HCT116 (cell line): ENCODE measurements around the gene PIK3C3. TPM values are rescaled to one million over a fixed set of nuclear protein-coding genes. Genes with fewer than 3 reads are reported as not detected.

Source experiments
- ATAC-seq: fragments of 200-7000 bp; cut with Tn5 transposase; 2 replicates; pipeline ENCODE4 v1.9.1; 2020; ENCODE audit warnings: mild to moderate bottlenecking, moderate library complexity
- BruUV-seq: library from RNA; stranded (reverse); fragments of 400-500 nt; replicated peaks from 2 replicates; lab custom pipeline; 2021; lab: Mats Ljungman, UMichigan
- CTCF ChIA-PET: fragments of 300-600 bp; sonication (Branson Sonifier 250); formaldehyde crosslinking; loops from one replicate; lab custom pipeline; 2021; ENCODE audit warnings: antibody characterized with exemption; lab: Charles Lee
- POLR2A ChIA-PET: fragments of 300-600, 350-600 bp; sonication (Branson Sonifier 250); formaldehyde crosslinking; loops from one replicate; lab custom pipeline; 2021; ENCODE audit warnings: antibody characterized with exemption; lab: Charles Lee
- RAD21 ChIA-PET, 2 experiments: fragments of 300-600 bp; sonication (Branson Sonifier 250); formaldehyde crosslinking; loops; one replicate each; lab custom pipeline; 2023; ENCODE audit warnings: low total read pairs in 2 of 2; ENCODE audit not compliant: uncharacterized antibody in 2 of 2, unreplicated experiment in 2 of 2, low non-redundant PET in 1 of 2; lab: Charles Lee
- DNase-seq: peaks from one replicate; pipeline ENCODE4 v3.0.0-alpha.2; 2010; ENCODE audit warnings: low read depth, low spot score
- H2AFZ ChIP-seq: fragments of 200-600 bp; shearing (Covaris generic), sonication (generic); 2 replicates; pipeline ENCODE4 v1.6.1; 2017; ENCODE audit warnings: low read depth, mixed run types, mixed read lengths, antibody characterized with exemption, low read length; ENCODE audit not compliant: poor library complexity, severe bottlenecking
- H3K27ac ChIP-seq: 2 replicates; pipeline ENCODE4 v1.5.1; 2012; ENCODE audit warnings: low read depth, low read length
- H3K27me3 ChIP-seq: fragments of 200-600 bp; sonication (generic); 2 replicates; pipeline ENCODE4 v1.6.1; 2016; ENCODE audit warnings: mixed run types, low read length, mixed read lengths; ENCODE audit not compliant: insufficient read depth
- H3K36me3 ChIP-seq, 2 experiments: fragments of 200-500 bp in 1 of 2; fragments of 200-600 bp in 1 of 2; sonication (Bioruptor generic) in 1 of 2; sonication (generic) in 1 of 2; 2 replicates each; pipeline versions ENCODE4 v1.5.1 to v1.6.1; 2014 to 2016; ENCODE audit warnings: low read length in 2 of 2, inconsistent platforms in 1 of 2, mixed read lengths in 1 of 2, mixed run types in 1 of 2; ENCODE audit not compliant: insufficient read depth in 2 of 2, control insufficient read depth in 1 of 2
- H3K4me1 ChIP-seq, 2 experiments: fragments of 200-600 bp in 1 of 2; sonication (generic) in 1 of 2; 2 replicates each; pipeline versions ENCODE4 v1.5.1 to v1.6.1; 2012 to 2017; ENCODE audit warnings: low read length in 2 of 2, inconsistent platforms in 1 of 2, mild to moderate bottlenecking in 1 of 2, mixed read lengths in 1 of 2, mixed run types in 1 of 2, moderate library complexity in 1 of 2; ENCODE audit not compliant: insufficient read depth in 2 of 2, control insufficient read depth in 1 of 2
- H3K4me2 ChIP-seq: fragments of 200-600 bp; sonication (generic); 2 replicates; pipeline ENCODE4 v1.6.1; 2017; ENCODE audit warnings: mixed run types, low read length, mixed read lengths
- H3K4me3 ChIP-seq, 2 experiments: fragments of 200-600 bp in 1 of 2; sonication (generic) in 1 of 2; replicated peaks in 1 of 2; 2 replicates each; pipeline ENCODE4 v1.5.1; 2011 to 2016; ENCODE audit warnings: low read length in 2 of 2, control low read depth in 1 of 2, low read depth in 1 of 2, mild to moderate bottlenecking in 1 of 2, mixed read lengths in 1 of 2, mixed run types in 1 of 2
- H3K79me2 ChIP-seq: fragments of 200-600 bp; sonication (generic); 2 replicates; pipeline ENCODE4 v1.6.1; 2017; ENCODE audit warnings: mild to moderate bottlenecking, mixed run types, low read length, moderate library complexity, mixed read lengths; ENCODE audit not compliant: insufficient read depth
- H3K9ac ChIP-seq: fragments of 200-600 bp; sonication (generic); 2 replicates; pipeline ENCODE4 v1.6.1; 2016; ENCODE audit warnings: low read length, mixed read lengths
- H3K9me2 ChIP-seq: fragments of 200-600 bp; sonication (generic), shearing (Covaris generic); 2 replicates; pipeline ENCODE4 v1.6.1; 2017; ENCODE audit warnings: mixed run types, mild to moderate bottlenecking, moderate library complexity; ENCODE audit not compliant: insufficient read depth
- H3K9me3 ChIP-seq, 2 experiments: fragments of 200-500 bp in 1 of 2; fragments of 200-600 bp in 1 of 2; sonication (Bioruptor generic) in 1 of 2; sonication (generic) in 1 of 2; 2 replicates each; pipeline ENCODE4 v1.6.1; 2014 to 2017; ENCODE audit warnings: low read length in 2 of 2, mixed read lengths in 2 of 2, inconsistent platforms in 1 of 2, low read depth in 1 of 2, mild to moderate bottlenecking in 1 of 2, mixed run types in 1 of 2, moderate library complexity in 1 of 2; ENCODE audit not compliant: control insufficient read depth in 1 of 2, insufficient read depth in 1 of 2
- H4K20me1 ChIP-seq: fragments of 200-600 bp; sonication (generic), shearing (Covaris generic); 2 replicates; pipeline ENCODE4 v1.6.1; 2017; ENCODE audit warnings: mixed run types, mild to moderate bottlenecking, moderate library complexity; ENCODE audit not compliant: insufficient read depth
- ATF3 ChIP-seq: IDR thresholded peaks from 2 replicates; pipeline ENCODE4 v1.6.1; 2012
- CEBPB ChIP-seq: IDR thresholded peaks from 2 replicates; pipeline ENCODE4 v1.6.1; 2012; ENCODE audit warnings: low read depth
- CTCF ChIP-seq, 3 experiments: fragments of 200-600 bp in 1 of 3; sonication (generic) in 1 of 3; IDR thresholded peaks in 2 of 3; conservative IDR thresholded peaks in 1 of 3; 2 replicates each; pipeline ENCODE4 v1.5.1; 2012 to 2017; ENCODE audit warnings: low read depth in 2 of 3, low read length in 2 of 3, antibody characterized with exemption in 1 of 3, borderline replicate concordance in 1 of 3, control low read depth in 1 of 3, mild to moderate bottlenecking in 1 of 3, mixed read lengths in 1 of 3, mixed run types in 1 of 3, moderate library complexity in 1 of 3; ENCODE audit not compliant: insufficient read depth in 1 of 3
- EGR1 ChIP-seq: IDR thresholded peaks from 2 replicates; pipeline ENCODE4 v1.6.1; 2012; ENCODE audit warnings: low read depth
- ELF1 ChIP-seq: IDR thresholded peaks from 2 replicates; pipeline ENCODE4 v1.6.1; 2012; ENCODE audit warnings: low read depth, borderline replicate concordance
- EZH2phosphoT487 ChIP-seq: fragments of 200-600 bp; IDR thresholded peaks from 2 replicates; pipeline ENCODE4 v1.6.1; 2018; ENCODE audit warnings: antibody characterized with exemption, borderline replicate concordance
- MAX ChIP-seq: IDR thresholded peaks from 2 replicates; pipeline ENCODE4 v1.6.1; 2012
- POLR2A ChIP-seq: IDR thresholded peaks from 2 replicates; pipeline ENCODE4 v1.7.0; 2011; ENCODE audit warnings: borderline replicate concordance; ENCODE audit not compliant: insufficient read depth, insufficient read length; ENCODE audit errors: extremely low read depth
- POLR2AphosphoS5 ChIP-seq: IDR thresholded peaks from 2 replicates; pipeline ENCODE4 v1.6.1; 2011; ENCODE audit warnings: mild to moderate bottlenecking, low read depth, low read length, moderate library complexity
- RAD21 ChIP-seq: IDR thresholded peaks from 2 replicates; pipeline ENCODE4 v1.6.1; 2012; ENCODE audit warnings: low read depth, mild to moderate bottlenecking
- SP1 ChIP-seq: IDR thresholded peaks from 2 replicates; pipeline ENCODE4 v1.6.1; 2012; ENCODE audit warnings: low read depth
- TCF7L2 ChIP-seq: IDR thresholded peaks from 2 replicates; pipeline ENCODE4 v1.7.0; 2011; ENCODE audit warnings: borderline replicate concordance, inconsistent platforms; ENCODE audit not compliant: insufficient read depth, insufficient read length; ENCODE audit errors: extremely low read depth
- YY1 ChIP-seq: IDR thresholded peaks from 2 replicates; pipeline ENCODE4 v1.6.1; 2011; ENCODE audit warnings: low read length, low read depth, moderate library complexity, mild to moderate bottlenecking; ENCODE audit not compliant: insufficient replicate concordance; ENCODE audit errors: extremely low read depth
- ZBTB33 ChIP-seq: IDR thresholded peaks from 2 replicates; pipeline ENCODE4 v1.6.1; 2011; ENCODE audit warnings: mild to moderate bottlenecking, low read length, moderate library complexity; ENCODE audit not compliant: insufficient replicate concordance; ENCODE audit errors: extremely low read depth
- ZFX ChIP-seq: fragments of 450-650 bp; IDR thresholded peaks from 2 replicates; pipeline ENCODE4 v1.6.1; 2017
- ZNF274 ChIP-seq: fragments of 200-500 bp; sonication (Bioruptor generic); IDR thresholded peaks from 2 replicates; pipeline ENCODE4 v1.6.1; 2014; ENCODE audit warnings: mild to moderate bottlenecking, low read depth, low read length, inconsistent platforms
- intact Hi-C: fragments of 100-400 bp; cut with micrococcal nuclease; formaldehyde crosslinking; loops from 2 replicates; pipeline ENCODE4 v1.10.0; 2022
- total RNA-seq: library from RNA; stranded (reverse); gene quantifications from one replicate; pipeline ENCODE4 v1.2.1, GENCODE V29; 2021; ENCODE audit not compliant: unreplicated experiment

PIK3C3 gene
- total RNA-seq, 1 experiment from 2014 or later, result 40.4 TPM

GRCh38 chr18:41936471-41937134 lies 18.4 kb upstream of the PIK3C3 start:
- H3K27ac ChIP-seq, result no peak overlapping the region
- no peak for TF ChIP-seq TCF7L2
- no peak for TF ChIP-seq POLR2A
- TF ChIP-seq EZH2phosphoT487, result no peak
- no peak for TF ChIP-seq ZFX
- TF ChIP-seq RAD21, result no peak
- TF ChIP-seq EGR1, result no peak
- TF ChIP-seq ZNF274, result no peak
- no peak for TF ChIP-seq ELF1
- TF ChIP-seq YY1, result no peak
- TF ChIP-seq CTCF (IDR thresholded peaks at IDR 0.05 in 2 of 3, conservative IDR thresholded peaks at IDR 0.05 in 1 of 3; ENCODE audit: borderline replicate concordance in 1 of 3, insufficient read depth in 1 of 3, low read depth in 2 of 3, low read length in 2 of 3), result no peak
- no peak for TF ChIP-seq ZBTB33
- no peak for TF ChIP-seq ATF3
- TF ChIP-seq CEBPB, result no peak
- TF ChIP-seq SP1, result no peak
- TF ChIP-seq MAX, result no peak
- no peak for TF ChIP-seq POLR2AphosphoS5
- H3K4me3 ChIP-seq, result no peak overlapping the region
- peaks cover 0 to 14% of the 10 kb centered on the region in 2 experiments; a peak in 2 of 4 replicates for H3K4me1 ChIP-seq
- H3K27me3 ChIP-seq, result no peaks in the 10 kb centered on the region
- no peaks in the 10 kb centered on the region for H4K20me1 ChIP-seq
- intact Hi-C loops, result no loop called here
- H3K9me2 ChIP-seq, result no peaks in the 10 kb centered on the region
- H2AFZ ChIP-seq, result no peak overlapping the region
- ChIA-PET POLR2A (no interaction called here), RAD21 (no interaction called here), CTCF (no interaction called here)
- H3K36me3 ChIP-seq, result no peaks in the 10 kb centered on the region
- ATAC-seq (no peak), DNase-seq (no peak)
- no peaks in the 10 kb centered on the region for H3K79me2 ChIP-seq
- H3K9me3 ChIP-seq, result no peaks in the 10 kb centered on the region
- BruUV-seq, result no TSS peak
- no peak overlapping the region for H3K4me2 ChIP-seq
- no peak overlapping the region for H3K9ac ChIP-seq
